Measurements from ENCODE around the gene KIF1B. TPM values are rescaled to one million over a fixed set of nuclear protein-coding genes. Genes with fewer than 3 reads are reported as not detected.

The KIF1B gene
- total and polyA plus RNA-seq, 11 donors = 25.0 to 137 (median 78.4) TPM

GRCh38 chr1:10173582-10173981, 36.8 kb upstream of the KIF1B start:
- no peak for DNase-seq
- H3K27ac ChIP-seq = no peak overlapping the region
- H3K36me3 ChIP-seq = peaks cover 0 to 83% (median 75%) of the 10 kb centered on the region in 9 donors
- 91 to 97% (median 95%) methylated on average over 10 of the region's 10 CpGs for WGBS, 4 donors
- peaks cover 0 to 4% (median 0%) of the 10 kb centered on the region in 12 donors for H3K4me1 ChIP-seq
- H3K4me3 ChIP-seq = no peak overlapping the region
- H3K9me3 ChIP-seq = peaks cover 0 to 7% (median 0%) of the 10 kb centered on the region in 12 donors
- TF ChIP-seq CTCF (IDR thresholded peaks at IDR 0.05) = no peak
- TF ChIP-seq POLR2A (IDR thresholded peaks at IDR 0.05) = no peak
- intact Hi-C loops (cut with DNase I) = no loop called here
- ATAC-seq = no peak
- H3K27me3 ChIP-seq = no peaks in the 10 kb centered on the region

- WGBS, 4 donors = 83 to 89% (median 85%) methylated on average over 5 of the region's 5 CpGs
- H3K36me3 ChIP-seq = peaks cover 0 to 75% (median 65%) of the 10 kb centered on the region in 9 donors
- H3K4me3 ChIP-seq = no peak overlapping the region
- TF ChIP-seq CTCF (IDR thresholded peaks at IDR 0.05) (no peak), POLR2A (IDR thresholded peaks at IDR 0.05) (no peak)
- no peaks in the 10 kb centered on the region for H3K27me3 ChIP-seq
- no peaks in the 10 kb centered on the region for H3K4me1 ChIP-seq
- intact Hi-C loops (cut with DNase I) = no loop called here
- no peak for DNase-seq
- no peak for ATAC-seq
- H3K9me3 ChIP-seq = peaks cover 0 to 7% (median 0%) of the 10 kb centered on the region in 12 donors
- H3K27ac ChIP-seq = no peak overlapping the region
Measured at GRCh38 chr1:10177876-10178275, 32.5 kb upstream of the KIF1B start.

GRCh38 chr1:10178597-10179405, 31.6 kb upstream of the KIF1B start:
- H3K36me3 ChIP-seq = peaks cover 0 to 67% (median 56%) of the 10 kb centered on the region in 9 donors

More at GRCh38 chr1:10178597-10179405, 31.6 kb upstream of the KIF1B start:
- 82 to 85% (median 83%) methylated on average over 22 of the region's 22 CpGs for WGBS, 4 donors
- TF ChIP-seq CTCF (IDR thresholded peaks at IDR 0.05) = no peak
- TF ChIP-seq POLR2A (IDR thresholded peaks at IDR 0.05) = no peak
- DNase-seq = no peak
- no peak for ATAC-seq
- H3K4me3 ChIP-seq = no peak overlapping the region
- intact Hi-C loops (cut with DNase I) = no loop called here
- H3K27me3 ChIP-seq = no peaks in the 10 kb centered on the region
- peaks cover 0 to 7% (median 0%) of the 10 kb centered on the region in 12 donors for H3K9me3 ChIP-seq
- H3K27ac ChIP-seq = no peak overlapping the region
- no peaks in the 10 kb centered on the region for H3K4me1 ChIP-seq
